GM21723 (cell line): ENCODE data around the gene ROBO1.

Source experiments
- ATAC-seq: cut with Tn5 transposase; IDR thresholded peaks from one replicate; pipeline ENCODE4 v1.9.1; 2021; ENCODE audit warnings: mild to moderate bottlenecking, moderate library complexity; ENCODE audit not compliant: unreplicated experiment

ROBO1 gene

DNA sequence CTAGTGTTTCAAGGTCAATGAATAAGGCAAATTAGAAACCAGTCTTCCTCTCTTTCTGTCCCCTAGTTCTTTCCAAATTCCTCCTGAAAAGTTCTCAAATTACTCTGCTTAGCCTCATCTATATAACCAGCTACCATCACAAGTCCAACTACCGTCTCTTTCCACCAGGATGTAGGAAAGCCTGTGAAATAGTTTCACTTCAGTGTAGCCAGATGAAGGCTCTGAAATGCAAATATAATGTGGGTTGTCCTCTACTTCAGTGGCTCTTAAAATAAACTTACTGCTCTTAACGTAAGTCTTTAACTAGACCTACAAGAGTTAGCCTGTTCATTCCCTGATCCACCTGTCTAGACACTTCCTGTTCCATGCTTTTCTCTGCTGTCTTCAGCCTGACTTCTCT, 827.7 kb downstream of the ROBO1 start:
- ATAC-seq: no peak

DNA sequence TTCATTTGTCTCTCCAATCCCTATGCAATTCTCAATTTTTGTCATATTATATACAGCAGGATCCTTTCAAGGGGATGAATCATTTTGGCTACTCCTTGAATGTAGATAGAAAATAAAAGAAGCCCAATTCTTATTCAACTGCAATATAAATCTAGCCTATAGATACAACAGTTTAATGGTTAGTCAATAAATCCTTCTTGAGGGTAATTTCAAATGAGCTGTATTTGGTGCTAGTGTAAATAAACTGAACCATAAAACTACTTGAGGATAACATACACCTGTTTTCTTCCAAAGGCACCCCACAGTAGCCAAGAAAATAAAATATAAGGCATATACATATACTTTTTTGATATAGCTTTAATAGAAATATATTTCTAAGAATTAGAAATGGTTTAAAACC, 830.3 kb downstream of the ROBO1 start:
- no peak for ATAC-seq

DNA sequence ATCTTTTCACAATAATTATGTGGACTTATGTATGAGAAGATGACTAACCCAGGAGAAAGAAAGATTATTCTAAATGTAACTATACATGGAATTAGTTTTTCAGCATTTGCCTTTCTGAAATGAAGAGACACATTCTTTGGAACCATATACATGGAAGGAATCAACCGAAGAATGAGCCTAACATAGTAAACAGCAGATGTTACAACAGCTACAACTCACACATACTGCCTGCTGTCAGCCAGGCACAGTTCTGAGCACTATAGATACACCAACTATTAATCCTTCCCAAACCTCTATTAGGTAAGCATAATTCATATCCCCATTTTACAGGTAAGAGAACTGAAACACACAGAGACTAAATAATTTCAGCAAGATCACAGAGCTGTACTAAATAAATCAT, 840.0 kb downstream of the ROBO1 start:
- no peak for ATAC-seq

DNA sequence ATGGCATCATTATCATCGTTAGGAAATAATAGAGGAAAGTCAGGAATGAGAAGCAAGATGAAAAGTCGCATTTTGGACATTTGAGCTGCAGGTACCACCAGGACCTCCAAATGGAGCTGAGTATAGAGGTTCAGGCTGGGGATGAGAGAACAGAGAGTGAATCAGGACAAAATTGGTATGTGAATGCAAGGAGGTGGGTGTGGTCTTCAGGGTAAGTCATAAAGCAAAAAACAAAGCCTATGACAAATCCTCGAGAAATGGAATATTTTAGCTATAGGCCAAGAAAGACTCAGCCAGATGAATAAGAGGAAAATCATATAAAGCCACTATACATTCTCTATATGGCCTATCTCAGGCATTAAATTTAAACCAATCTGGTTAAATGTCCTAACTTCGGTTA, 841.3 kb downstream of the ROBO1 start:
- no peak for ATAC-seq

DNA sequence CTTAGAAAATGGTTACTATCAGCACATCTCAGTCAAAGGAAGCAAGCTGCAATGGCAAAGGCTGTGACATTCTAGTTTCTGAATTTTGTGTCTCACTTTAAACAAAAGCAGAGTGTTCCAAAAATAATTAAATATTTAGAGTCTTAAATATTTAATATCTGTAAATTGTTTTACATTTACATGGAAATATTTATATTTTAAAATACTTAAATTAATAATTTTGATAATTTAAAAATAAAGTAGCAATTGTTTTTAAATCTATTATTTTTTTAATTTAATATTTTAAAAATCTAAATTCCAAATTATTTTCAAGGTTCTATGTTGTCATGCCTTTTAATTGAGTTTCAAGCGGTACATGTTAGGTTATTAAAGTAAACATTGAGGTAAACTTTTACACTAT, 843.1 kb downstream of the ROBO1 start:
- ATAC-seq: no peak

DNA sequence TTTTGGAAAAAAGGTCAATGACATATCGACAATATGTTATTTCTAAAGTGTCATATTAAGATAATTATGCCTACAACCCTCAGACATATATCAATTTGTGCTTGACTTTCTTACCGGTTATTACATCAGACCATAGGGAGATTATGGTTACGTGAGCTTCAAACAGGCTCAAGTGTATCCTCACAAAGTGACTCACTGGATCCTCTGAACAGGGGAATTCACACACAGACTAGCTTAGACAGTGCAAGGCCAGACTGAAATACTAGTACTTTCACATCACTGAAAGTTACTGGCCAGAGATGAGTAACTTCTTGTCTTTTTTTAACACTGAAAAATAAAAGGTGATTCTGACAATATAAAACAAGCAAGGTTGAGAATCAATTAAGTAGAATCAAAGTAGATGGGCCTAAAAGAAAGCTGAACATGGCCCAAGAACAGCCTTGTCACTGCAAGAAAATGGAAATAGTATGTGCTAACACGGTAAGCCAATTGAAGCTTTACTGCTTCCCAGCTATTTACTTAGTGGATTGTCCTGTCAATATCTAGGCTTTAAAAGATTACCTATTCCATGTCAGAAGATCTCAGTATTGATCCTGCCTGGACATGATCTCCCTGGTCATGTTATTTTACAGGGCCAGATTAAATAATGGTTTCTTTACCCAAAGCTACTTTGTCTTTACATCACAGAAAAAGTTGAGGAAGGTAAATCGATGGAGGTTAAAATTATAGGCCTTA, 848.6 kb downstream of the ROBO1 start:
- ATAC-seq: peak; percentile 61

DNA sequence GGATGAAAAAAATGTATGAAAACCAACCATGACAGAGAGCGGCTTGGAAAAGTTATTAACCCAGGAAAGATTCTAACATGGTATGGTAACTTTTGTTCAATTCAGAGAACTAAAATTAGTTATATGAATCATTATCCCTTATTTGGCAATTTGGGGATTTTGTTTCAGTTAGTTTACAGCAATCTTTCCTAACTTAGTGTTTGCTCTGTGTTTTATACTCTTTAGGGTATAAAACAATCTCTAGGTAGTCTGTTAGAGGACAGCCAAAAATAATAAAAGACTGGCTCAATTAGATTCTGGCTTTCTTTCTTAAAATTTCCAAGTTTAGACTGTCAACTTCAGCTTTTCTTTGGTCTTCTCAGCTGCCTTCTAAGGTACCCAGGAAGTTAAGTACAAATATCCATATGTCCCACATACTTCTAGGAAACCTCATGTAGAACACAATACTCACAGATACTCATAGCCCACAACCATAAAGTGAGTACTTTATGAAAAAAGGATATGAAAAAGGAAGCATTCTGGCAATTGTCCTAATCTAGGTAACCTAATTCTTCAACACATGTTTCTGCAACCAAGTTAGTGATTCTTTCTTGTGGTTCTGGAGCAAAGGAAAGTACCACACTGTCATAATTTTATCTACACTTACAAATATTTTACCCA, 849.3 kb downstream of the ROBO1 start:
- ATAC-seq: no peak

DNA sequence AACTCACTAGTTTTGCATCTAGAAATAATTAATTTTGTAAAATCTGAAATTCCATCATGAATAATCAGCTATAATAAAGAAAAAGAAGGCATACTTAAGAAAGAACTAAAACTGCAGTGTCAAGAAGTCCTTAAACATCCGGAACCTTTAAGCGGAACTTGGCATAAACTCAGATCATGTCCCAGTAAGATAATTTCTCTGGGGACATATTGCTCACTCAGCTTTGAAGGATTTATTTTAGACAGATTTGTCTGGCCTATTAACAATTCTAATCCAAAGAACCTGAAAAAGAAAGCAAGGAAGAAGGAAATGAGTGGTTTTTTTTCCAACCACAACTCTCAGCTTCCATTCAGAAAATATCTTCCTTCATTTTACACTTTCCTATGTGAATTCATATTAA, 850.3 kb downstream of the ROBO1 start:
- no peak for ATAC-seq

DNA sequence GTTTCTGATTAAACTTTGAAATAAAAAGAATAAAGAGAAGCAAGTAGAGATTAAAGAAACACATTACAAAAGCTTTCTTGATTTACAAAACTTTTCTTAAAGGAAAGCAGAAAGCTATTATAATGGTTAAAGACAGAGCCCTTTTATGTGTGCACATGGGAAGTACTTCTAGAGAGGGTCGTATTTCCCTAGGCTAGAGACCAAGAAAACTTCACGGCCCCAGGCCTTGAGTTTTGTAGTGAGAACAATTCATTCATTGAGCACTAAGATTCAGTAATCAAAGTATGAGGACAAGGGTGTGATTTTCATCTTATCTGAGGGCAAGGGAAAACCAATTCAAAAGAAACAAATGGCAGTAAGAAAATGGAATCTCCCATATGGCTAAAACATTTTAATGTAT, 854.1 kb downstream of the ROBO1 start:
- no peak for ATAC-seq

DNA sequence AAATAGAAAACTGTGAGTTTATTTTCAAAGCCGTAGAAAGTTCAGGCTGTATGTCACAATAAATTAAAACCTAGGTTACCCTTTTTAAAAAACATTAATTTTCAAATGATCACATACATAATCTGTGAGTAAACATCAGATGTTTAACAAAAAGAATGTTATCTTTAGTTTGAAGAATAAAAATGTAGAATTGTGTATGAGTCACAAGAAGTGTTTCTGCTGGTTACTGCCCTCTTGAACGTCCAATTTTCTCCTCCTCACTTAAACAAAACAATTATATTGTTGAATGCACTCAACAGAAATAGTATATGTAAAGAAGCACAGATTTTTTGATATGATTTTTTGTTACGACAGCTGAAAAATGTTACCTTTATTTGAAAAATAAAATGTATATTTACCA, 855.1 kb downstream of the ROBO1 start:
- ATAC-seq: no peak

DNA sequence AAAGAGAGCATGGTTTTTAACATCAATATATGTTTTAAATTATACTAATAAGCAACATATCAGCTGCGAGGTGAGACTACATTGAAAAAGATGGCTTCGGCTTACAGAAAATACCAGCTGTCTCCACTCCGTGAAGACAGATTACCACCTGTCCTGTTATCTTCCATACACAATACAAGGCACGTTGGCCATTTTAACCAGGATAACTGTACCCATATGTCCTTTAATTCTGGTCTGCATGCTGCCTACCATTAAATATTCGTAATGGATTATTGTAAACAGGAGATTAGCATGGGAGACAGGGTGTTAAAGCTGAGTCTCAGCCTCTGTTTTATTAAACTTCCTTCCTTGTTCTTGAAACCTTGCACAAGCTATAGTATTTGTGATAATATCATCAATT, 855.5 kb downstream of the ROBO1 start:
- ATAC-seq: no peak

DNA sequence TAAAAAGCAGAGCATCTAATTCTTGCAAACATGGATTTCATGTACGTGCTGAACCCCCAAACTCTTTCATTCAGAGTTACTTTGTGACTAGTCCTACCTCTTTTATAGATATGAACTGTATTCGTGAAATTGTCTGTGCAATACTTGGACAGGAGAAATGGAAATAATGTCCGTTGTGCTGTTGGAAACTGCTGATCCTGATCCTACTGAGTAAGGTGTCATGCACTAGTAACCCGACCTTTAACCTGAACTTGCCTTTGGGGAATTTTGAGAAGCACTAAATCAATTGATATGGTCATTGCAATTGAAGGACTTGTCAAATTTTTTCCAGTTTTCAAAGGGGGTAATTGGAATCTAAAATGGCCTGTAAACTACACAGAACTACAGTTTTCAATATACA, 856.4 kb downstream of the ROBO1 start:
- no peak for ATAC-seq

DNA sequence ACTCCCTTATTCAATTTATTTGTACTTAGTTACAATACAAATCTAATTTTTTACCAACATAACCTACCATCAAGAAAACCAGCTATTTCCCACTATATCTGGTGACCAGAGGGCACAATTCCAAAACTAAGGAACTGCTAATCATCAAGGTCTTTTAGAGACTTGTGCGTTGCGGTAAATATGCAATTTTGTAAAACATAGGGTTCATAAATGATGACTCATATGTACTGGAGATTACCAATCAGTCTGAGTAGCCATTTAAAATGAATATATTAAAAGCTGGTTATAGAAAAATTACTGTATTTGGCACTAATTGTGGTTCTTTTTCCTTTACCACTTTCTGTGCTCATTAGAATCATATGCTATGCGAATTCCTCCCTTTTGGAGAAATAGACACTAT, 859.6 kb downstream of the ROBO1 start:
- no peak for ATAC-seq

DNA sequence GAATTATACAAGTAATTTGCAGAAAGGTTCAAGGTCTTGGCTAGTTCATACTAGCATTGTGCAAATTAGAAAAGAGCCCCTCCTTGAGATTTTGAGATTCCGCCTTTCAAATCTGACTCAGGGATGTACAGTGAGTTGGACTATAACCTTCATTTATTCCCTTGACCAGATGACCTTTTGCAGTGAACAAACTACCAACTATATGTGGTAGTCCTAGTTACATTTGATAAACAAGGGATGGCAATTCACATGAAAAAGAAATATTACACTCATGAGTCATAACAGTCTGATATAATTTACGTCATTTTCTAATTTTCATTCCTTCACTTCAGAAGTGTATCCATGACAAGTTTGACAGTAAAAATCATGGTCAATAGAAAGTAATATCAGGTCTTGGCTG, 860.4 kb downstream of the ROBO1 start:
- ATAC-seq: no peak

DNA sequence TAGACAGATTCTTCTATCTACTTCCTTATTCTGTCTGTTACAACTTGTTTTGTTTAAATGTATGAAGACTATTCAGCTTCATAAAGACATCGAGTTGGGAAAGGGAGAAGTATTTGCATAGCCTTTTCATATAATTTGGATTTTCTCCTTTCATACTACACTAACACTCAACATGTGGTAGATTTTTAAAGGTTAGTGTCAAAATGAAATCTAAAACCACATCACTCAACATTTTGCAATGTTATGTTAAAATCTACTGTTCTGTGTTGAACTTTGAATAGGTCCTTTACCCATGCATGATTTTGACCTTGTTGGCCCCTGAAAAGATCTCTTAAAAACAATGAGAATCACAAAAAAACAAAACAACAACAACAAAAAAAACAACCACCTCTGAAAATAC, 860.9 kb downstream of the ROBO1 start:
- no peak for ATAC-seq

DNA sequence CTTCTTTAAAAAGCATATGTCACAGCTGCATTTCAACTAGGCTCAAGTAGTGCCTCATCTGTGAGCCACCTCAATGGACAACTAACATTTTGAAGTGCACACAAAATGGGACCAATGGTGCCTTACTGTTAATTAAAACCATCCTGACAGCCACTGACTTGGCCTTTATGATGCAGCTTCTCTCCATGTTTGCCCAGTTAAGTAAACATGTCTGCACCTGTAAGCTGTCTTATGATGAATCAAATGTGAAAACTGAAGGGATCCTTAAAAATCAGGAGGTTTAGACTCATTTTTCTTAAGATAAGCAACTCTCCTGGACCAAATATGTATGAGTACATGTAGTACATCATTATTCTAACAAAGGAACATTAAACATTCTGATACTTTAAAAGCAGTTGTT, 861.6 kb downstream of the ROBO1 start:
- ATAC-seq: no peak

DNA sequence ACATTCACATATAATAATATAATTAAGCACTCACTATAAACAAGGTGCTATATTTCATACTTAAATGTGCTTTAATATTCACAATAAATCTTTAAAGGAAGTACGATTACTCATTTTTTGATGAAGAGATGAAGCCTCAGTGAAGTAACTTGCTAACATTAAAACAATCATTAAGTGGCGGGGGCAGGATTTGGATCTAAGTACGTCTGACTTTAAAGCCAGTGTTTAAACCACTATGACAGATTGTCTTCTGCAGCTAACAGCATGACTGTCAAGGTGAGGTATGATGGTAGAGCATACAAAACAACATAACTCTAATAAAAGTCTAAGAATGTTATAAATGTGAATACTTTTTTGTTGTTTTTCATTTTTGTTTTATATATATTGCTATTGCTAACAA, 862.1 kb downstream of the ROBO1 start:
- no peak for ATAC-seq

DNA sequence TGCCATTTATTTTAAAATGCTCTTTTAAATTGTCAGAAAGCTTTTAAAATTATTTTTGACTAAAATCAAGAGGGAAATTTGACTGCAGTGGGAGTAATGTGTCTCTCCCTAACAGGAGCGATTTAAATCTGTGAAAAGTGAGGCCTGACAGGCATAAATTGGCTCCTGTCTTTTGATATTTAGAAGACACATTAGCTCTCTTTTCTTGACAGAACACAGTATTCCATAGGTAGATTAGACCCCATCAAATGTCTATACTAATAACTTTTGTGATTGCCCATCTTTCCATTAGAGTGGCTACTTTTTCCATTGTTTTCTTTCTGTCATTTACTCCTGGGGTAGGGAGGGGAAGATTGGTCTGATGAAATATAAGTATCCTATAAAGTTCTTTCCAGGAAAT, 866.3 kb downstream of the ROBO1 start:
- no peak for ATAC-seq

DNA sequence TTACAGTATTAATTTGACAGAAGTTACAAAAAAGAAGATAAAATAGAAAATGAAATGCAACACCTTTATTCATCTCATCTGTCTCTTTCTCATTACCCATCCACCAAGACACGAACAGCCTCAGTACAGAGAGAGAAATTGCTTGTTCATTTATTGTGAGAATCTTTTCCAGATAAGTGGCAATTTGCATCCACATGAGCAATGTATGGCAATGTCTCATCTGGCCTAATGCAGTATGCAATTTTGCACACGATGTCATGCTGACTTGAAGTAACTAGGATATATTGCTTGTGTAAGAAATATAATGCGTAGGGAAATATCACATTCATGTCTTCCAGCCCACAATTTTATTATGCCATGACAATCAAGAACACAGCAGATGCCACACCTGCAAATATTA, 866.9 kb downstream of the ROBO1 start:
- no peak for ATAC-seq

DNA sequence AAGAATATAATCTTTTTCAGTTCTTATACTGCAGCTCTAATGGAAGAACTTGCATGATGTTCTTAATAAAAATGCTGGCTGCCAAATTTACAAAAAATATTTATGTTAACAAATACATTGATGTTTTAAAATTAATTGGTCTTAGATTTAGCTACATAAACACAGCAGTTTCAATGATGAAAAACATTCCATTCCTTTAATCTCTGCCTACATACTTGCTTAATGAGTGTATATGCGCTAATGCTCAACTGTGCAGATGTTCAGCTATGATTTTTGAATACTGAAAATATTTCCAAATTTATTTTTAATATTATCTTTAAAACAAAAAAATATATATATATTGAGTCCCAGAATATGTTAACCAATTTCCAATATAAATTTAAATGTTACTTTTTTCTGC, 867.4 kb downstream of the ROBO1 start:
- no peak for ATAC-seq

DNA sequence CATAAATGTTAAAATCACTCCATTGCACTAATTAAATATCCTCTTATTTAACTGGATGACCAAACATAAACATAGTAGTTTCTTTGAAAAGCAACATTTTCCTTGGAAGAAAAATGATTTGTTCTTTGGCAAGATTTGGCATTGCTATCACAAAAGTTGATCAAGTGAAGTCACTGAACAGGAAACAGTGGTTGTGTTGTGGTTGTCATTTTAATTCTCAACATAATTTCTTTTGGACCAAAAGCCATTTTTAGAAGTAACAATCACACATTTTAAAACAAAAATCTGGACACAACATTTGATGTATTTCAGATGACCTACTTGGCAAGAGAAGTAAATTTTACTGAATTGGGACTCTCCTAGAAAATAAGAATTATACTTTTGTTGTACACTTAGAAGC, 872.3 kb downstream of the ROBO1 start:
- no peak for ATAC-seq

DNA sequence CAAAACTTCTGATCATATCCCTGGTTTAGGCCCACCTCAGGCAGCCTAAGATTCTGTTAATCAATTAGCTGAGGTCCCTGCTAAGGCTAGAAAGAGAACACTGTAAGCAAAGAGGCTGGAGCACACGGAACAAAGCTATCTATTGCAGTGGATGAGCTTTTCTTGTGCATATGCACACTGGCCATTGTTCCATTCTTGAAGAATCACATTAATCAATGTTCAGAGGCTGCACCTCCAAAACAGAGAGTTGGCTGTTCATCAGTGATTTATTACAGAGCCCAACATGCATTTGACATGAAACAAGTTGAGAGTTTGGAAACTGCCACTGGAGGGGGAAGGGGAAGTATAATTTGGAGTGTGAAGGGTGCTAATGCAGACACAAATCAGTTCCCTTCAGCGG, 873.0 kb downstream of the ROBO1 start:
- ATAC-seq: no peak

DNA sequence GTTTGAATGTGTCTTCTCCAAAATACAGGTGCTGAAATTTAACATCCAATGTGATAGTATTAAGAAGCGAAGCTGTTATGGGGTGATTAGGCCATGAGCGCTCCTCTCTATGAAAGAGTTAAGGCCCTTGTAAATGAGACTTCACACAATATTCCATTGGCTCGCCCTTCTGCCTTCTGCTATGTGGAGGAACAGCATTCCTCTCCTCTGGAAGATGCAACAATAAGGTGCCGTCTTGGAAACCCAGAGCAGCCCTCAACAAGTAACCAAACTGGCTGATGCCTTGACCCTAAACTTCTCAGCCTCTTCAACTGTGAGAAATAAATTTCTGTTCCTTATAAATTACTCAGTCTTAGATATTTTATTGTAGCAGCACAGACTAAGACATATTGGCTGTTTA, 874.6 kb downstream of the ROBO1 start:
- ATAC-seq: no peak
